Keratinocyte (primary cell): ENCODE data around the gene CPS1. TPM values are rescaled to one million over a fixed set of nuclear protein-coding genes. Genes with fewer than 3 reads are reported as not detected.

Experiments
- DNase-seq: peaks from one replicate; pipeline ENCODE4 v3.0.0-alpha.2; 2011; ENCODE audit warnings: low read depth, missing footprints, low spot score
- FAIRE-seq: peaks from 2 replicates; lab custom pipeline; 2011; peaks lifted over from hg19 to GRCh38; lab: Jason Lieb, UNC
- H2AFZ ChIP-seq: 2 replicates; pipeline ENCODE4 v1.6.0; 2012; ENCODE audit warnings: low read length, control low read depth, inconsistent platforms; ENCODE audit not compliant: control insufficient read depth
- H3K27ac ChIP-seq: 2 replicates; pipeline ENCODE4 v1.5.1; 2011; ENCODE audit warnings: low read length; ENCODE audit not compliant: control insufficient read depth, insufficient read depth
- H3K27me3 ChIP-seq: 3 replicates; pipeline ENCODE4 v1.6.0; 2011; ENCODE audit warnings: low read length; ENCODE audit not compliant: control insufficient read depth, insufficient read depth; ENCODE audit errors: extremely low read depth
- H3K36me3 ChIP-seq, 2 experiments: 2 replicates in 1 of 2; 3 replicates in 1 of 2; pipeline ENCODE4 v1.5.1; 2011; ENCODE audit warnings: low read length in 2 of 2, mild to moderate bottlenecking in 1 of 2; ENCODE audit not compliant: control insufficient read depth in 2 of 2, insufficient read depth in 2 of 2; ENCODE audit errors: extremely low read depth in 1 of 2
- H3K4me1 ChIP-seq: 3 replicates; pipeline ENCODE4 v1.5.1; 2011; ENCODE audit warnings: low read length; ENCODE audit not compliant: control insufficient read depth, insufficient read depth; ENCODE audit errors: extremely low read depth
- H3K4me2 ChIP-seq: 3 replicates; pipeline ENCODE4 v1.6.0; 2011; ENCODE audit warnings: low read depth, low read length; ENCODE audit not compliant: control insufficient read depth, insufficient read depth; ENCODE audit errors: extremely low read depth
- H3K4me3 ChIP-seq, 3 experiments: fragments of 200-600 bp in 1 of 3; sonication (generic) in 1 of 3; 2 replicates in 2 of 3; 3 replicates in 1 of 3; pipeline ENCODE4 v1.5.1; 2011 to 2016; ENCODE audit warnings: low read length in 3 of 3, mild to moderate bottlenecking in 3 of 3, control low read depth in 2 of 3, inconsistent platforms in 1 of 3, low read depth in 1 of 3, mixed read lengths in 1 of 3, mixed run types in 1 of 3, moderate library complexity in 1 of 3; ENCODE audit not compliant: control insufficient read depth in 2 of 3, insufficient read depth in 2 of 3; ENCODE audit errors: extremely low read depth in 1 of 3
- H3K79me2 ChIP-seq: 2 replicates; pipeline ENCODE4 v1.6.0; 2012; ENCODE audit warnings: low read length; ENCODE audit not compliant: control insufficient read depth, insufficient read depth
- H3K9ac ChIP-seq: 3 replicates; pipeline ENCODE4 v1.6.0; 2011; ENCODE audit warnings: low read length; ENCODE audit not compliant: control insufficient read depth, insufficient read depth; ENCODE audit errors: extremely low read depth
- H3K9me1 ChIP-seq: 3 replicates; pipeline ENCODE4 v1.6.0; 2011; ENCODE audit warnings: low read length; ENCODE audit not compliant: control insufficient read depth, insufficient read depth; ENCODE audit errors: extremely low read depth
- H3K9me3 ChIP-seq: 2 replicates; pipeline ENCODE4 v1.5.1; 2012; ENCODE audit warnings: low read depth, low read length; ENCODE audit not compliant: control insufficient read depth
- H4K20me1 ChIP-seq: 3 replicates; pipeline ENCODE4 v1.6.0; 2011; ENCODE audit warnings: low read length; ENCODE audit not compliant: control insufficient read depth, insufficient read depth; ENCODE audit errors: extremely low read depth
- CTCF ChIP-seq, 3 experiments: IDR thresholded peaks in 1 of 3; conservative IDR thresholded peaks in 1 of 3; optimal IDR thresholded peaks in 1 of 3; 2 replicates in 2 of 3; 3 replicates in 1 of 3; pipeline versions ENCODE3 to v1.5.1; 2011; ENCODE audit warnings: low read length in 3 of 3, mild to moderate bottlenecking in 3 of 3, moderate library complexity in 2 of 3, control low read depth in 1 of 3, inconsistent platforms in 1 of 3; ENCODE audit not compliant: insufficient read depth in 2 of 3; ENCODE audit errors: extremely low read depth in 1 of 3
- EZH2 ChIP-seq: IDR thresholded peaks from one replicate; pipeline ENCODE4 v1.6.1; 2012; ENCODE audit warnings: inconsistent platforms, mild to moderate bottlenecking, low read length, moderate library complexity
- dilution Hi-C: fragments of 300-500 bp; cut with MboI; formaldehyde crosslinking; loops from one replicate; pipeline ENCODE4 v1.7.0; 2020; ENCODE audit warnings: low sequenced_read_pairs; ENCODE audit not compliant: extremely low pct_ligation_motif_present
- polyA plus RNA-seq, 5 experiments: library from polyadenylated mRNA; depleted of rRNA in 3 of 5; stranded (reverse) in 3 of 5; stranded (forward) in 1 of 5; unstranded in 1 of 5; fragments of >200 nt; gene quantifications; 1 replicate in 1 of 5; 2 replicates in 3 of 5; 3 replicates in 1 of 5; pipeline versions ENCODE4 v1.2.1 to v1.2.3, GENCODE V29; 2011 to 2012; ENCODE audit warnings: missing spikeins in 2 of 5, low read depth in 1 of 5, low replicate concordance in 1 of 5

Gene CPS1
- polyA plus RNA-seq, 1 donor (not counting 4 experiments of a cell fraction or from before 2014, with no cell fraction given), result 33.0 TPM

GRCh38 chr2:210540471-210540870 is 15.9 kb upstream of the CPS1 start:
- Histone ChIP-seq H3K4me2 (no peak overlapping the region), H3K4me1 (no peaks in the 10 kb centered on the region), H2AFZ (no peak overlapping the region), H4K20me1 (no peaks in the 10 kb centered on the region), H3K79me2 (no peaks in the 10 kb centered on the region), H3K27me3 (no peaks in the 10 kb centered on the region), H3K9me1 (no peaks in the 10 kb centered on the region), H3K27ac (no peak overlapping the region), H3K9me3 (no peaks in the 10 kb centered on the region), H3K9ac (no peak overlapping the region), H3K36me3 (no peaks in the 10 kb centered on the region), H3K4me3 (no peak overlapping the region)
- dilution Hi-C loops, result no loop called here
- TF ChIP-seq EZH2, result no peak
- TF ChIP-seq CTCF (optimal IDR thresholded peaks at IDR 0.05 in 1 of 3, IDR thresholded peaks at IDR 0.05 in 1 of 3, conservative IDR thresholded peaks at IDR 0.05 in 1 of 3; ENCODE audit: extremely low read depth in 1 of 3, insufficient read depth in 2 of 3, low read length in 3 of 3), result no peak
- DNase-seq (no peak), FAIRE-seq (no peak)

GRCh38 chr2:210540900-210541289 is 15.5 kb upstream of the CPS1 start:
- Histone ChIP-seq H3K9me3 (no peaks in the 10 kb centered on the region), H4K20me1 (no peaks in the 10 kb centered on the region), H3K27ac (no peak overlapping the region), H2AFZ (no peak overlapping the region), H3K27me3 (no peaks in the 10 kb centered on the region), H3K36me3 (no peaks in the 10 kb centered on the region), H3K4me3 (no peak overlapping the region), H3K79me2 (no peaks in the 10 kb centered on the region), H3K4me2 (no peak overlapping the region), H3K9me1 (no peaks in the 10 kb centered on the region), H3K9ac (no peak overlapping the region), H3K4me1 (no peaks in the 10 kb centered on the region)
- no peak for DNase-seq
- TF ChIP-seq EZH2, result no peak
- TF ChIP-seq CTCF (optimal IDR thresholded peaks at IDR 0.05 in 1 of 3, IDR thresholded peaks at IDR 0.05 in 1 of 3, conservative IDR thresholded peaks at IDR 0.05 in 1 of 3; ENCODE audit: extremely low read depth in 1 of 3, insufficient read depth in 2 of 3, low read length in 3 of 3), result no peak
- dilution Hi-C loops, result no loop called here
- no peak for FAIRE-seq
